Activated CD4-positive, alpha-beta T cell treated with anti-CD3 and anti-CD28 coated beads, Interleukin-2, amount 10 ng/mL, durations not matched to agents 7 days and 5 days (primary cell): ENCODE measurements around the gene CLSTN1. TPM values are rescaled to one million over a fixed set of nuclear protein-coding genes. Genes with fewer than 3 reads are reported as not detected.

Source experiments
- CTCF ChIA-PET: fragments of 350-600 bp; sonication (Branson Sonifier 250); formaldehyde crosslinking; loops from one replicate; lab custom pipeline; 2021; ENCODE audit warnings: antibody characterized with exemption; lab: Charles Lee
- POLR2A ChIA-PET: fragments of 350-600 bp; sonication (Branson Sonifier 250); formaldehyde crosslinking; loops from one replicate; lab custom pipeline; 2021; ENCODE audit warnings: antibody characterized with exemption; lab: Charles Lee
- DNase-seq: peaks from one replicate; pipeline ENCODE4 v3.0.0-alpha.2; 2020
- H3K27ac Mint-ChIP-seq: one replicate; pipeline ENCODE4 v1.8.0; 2021; ENCODE audit warnings: mild to moderate bottlenecking, moderate library complexity, mixed read lengths
- H3K27me3 Mint-ChIP-seq: one replicate; pipeline ENCODE4 v1.8.0; 2021; ENCODE audit warnings: mixed read lengths
- H3K36me3 Mint-ChIP-seq: one replicate; pipeline ENCODE4 v1.8.0; 2021; ENCODE audit warnings: low read depth, mixed read lengths
- H3K4me1 Mint-ChIP-seq: one replicate; pipeline ENCODE4 v1.8.0; 2021; ENCODE audit warnings: mixed read lengths
- H3K4me3 Mint-ChIP-seq: one replicate; pipeline ENCODE4 v1.8.0; 2021; ENCODE audit warnings: mild to moderate bottlenecking, moderate library complexity, mixed read lengths
- H3K9me3 Mint-ChIP-seq: one replicate; pipeline ENCODE4 v1.8.0; 2021; ENCODE audit warnings: mixed read lengths
- total RNA-seq, 2 experiments: library from RNA; stranded (reverse); gene quantifications; one replicate each; pipeline ENCODE4 v1.2.3, GENCODE V29; 2021

Gene CLSTN1
- total RNA-seq, 2 experiments from 2014 or later = 121 to 134 TPM

DNA sequence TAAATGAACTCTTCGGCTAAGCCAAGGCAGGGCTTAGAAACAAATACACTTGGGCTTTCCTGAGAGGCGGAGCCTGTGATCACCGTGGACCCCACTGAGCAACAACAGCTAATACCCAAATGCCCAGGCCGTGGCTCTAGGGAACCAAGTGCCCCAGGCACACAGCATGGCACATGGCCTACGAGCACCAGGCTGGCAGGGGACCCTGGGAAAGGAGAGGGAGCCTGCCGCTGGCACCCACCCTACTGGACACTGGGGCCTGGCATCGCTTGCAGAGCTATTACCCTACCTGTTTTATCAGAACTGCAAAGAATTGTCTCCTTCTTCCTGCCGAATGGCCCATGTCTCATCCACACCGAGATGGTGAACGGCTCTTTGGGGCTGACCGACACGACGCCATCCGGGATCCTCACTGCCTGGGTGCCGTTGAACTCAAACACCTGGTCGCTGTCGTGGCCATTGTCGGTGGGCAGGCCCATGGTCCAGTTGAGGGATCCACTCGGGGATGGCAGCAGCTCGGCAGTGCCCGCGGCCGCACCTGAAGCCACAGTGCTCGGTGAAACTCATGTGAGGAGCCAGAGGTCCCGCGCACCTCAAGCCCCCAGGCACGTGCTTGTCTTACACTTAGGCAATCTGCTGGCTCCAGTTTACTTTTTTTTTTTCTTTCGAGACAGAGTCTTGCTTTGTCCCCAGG, 79.5 kb downstream of the CLSTN1 start:
- DNase-seq = no peak
- Mint-ChIP-seq H3K27me3 (no peaks in the 10 kb centered on the region), H3K4me1 (no peaks in the 10 kb centered on the region), H3K36me3 (peaks cover 55% of the 10 kb centered on the region), H3K4me3 (no peak overlapping the region), H3K27ac (no peak overlapping the region), H3K9me3 (no peaks in the 10 kb centered on the region)
- ChIA-PET CTCF (interaction anchor here (0.9 to 1.4 kb wide), 3 partner anchors 14 to 117 kb away, joined by 3 to 5 read pairs (median 3); no protein-coding TSS in a partner anchor), POLR2A (interaction anchor here (0.6 kb wide), 1 partner anchor 102 kb away, joined by 3 read pairs; no protein-coding TSS in a partner anchor)

DNA sequence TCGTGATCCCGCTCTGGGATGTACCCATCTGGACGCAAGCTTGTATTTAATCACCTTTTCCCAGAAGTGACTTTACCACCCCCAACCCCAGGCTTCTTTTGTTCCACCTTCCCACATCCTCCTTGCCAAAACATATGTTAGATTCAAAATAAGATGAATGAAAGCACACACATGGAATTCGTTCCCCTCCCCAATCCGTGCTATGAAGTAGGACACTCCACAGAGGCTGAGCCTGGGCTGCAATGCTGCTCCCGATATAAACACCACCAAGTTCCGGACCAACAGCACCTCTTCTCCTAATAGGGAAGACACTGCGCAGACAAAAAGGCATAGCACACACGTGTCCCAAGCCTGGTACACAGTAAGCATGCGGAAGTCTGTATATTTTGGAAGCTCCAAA, 86.1 kb downstream of the CLSTN1 start:
- Mint-ChIP-seq H3K27ac (peak overlapping the region; percentile 63), H3K9me3 (no peaks in the 10 kb centered on the region), H3K4me1 (peaks cover 32% of the 10 kb centered on the region), H3K27me3 (no peaks in the 10 kb centered on the region), H3K36me3 (peaks cover 71% of the 10 kb centered on the region), H3K4me3 (no peak overlapping the region)
- ChIA-PET POLR2A (no interaction called here), CTCF (interaction anchor here (0.5 to 1.3 kb wide), 2 partner anchors 83 to 111 kb away, joined by 3 to 5 read pairs; no protein-coding TSS in a partner anchor)
- DNase-seq = no peak

DNA sequence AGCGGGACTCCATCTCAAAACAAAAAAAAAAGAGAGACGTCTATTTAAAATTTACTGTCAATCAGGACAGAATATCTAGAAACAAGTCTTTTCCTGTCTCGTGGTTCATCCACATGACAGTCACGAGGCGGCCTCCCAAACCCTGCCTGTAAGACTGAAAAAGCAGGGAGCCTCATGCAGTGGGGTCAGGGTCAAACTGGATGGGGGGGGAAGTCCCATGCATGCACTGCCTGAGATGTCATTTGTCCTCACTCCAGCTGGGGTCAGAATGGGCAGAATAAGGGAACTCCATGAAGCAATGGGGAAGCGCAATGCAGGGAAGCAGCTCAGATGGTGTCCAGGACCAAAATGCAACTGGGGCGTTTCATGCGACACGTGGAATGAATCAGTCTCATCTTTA, 86.7 kb downstream of the CLSTN1 start:
- Mint-ChIP-seq H3K4me1 (peaks cover 37% of the 10 kb centered on the region), H3K9me3 (no peaks in the 10 kb centered on the region), H3K4me3 (no peak overlapping the region), H3K27ac (peak overlapping the region; percentile 41), H3K36me3 (peaks cover 69% of the 10 kb centered on the region), H3K27me3 (no peaks in the 10 kb centered on the region)
- DNase-seq = no peak
- ChIA-PET POLR2A (no interaction called here), CTCF (interaction anchor here (1.3 kb wide), 1 partner anchor 84 kb away, joined by 3 read pairs; no protein-coding TSS in a partner anchor)

DNA sequence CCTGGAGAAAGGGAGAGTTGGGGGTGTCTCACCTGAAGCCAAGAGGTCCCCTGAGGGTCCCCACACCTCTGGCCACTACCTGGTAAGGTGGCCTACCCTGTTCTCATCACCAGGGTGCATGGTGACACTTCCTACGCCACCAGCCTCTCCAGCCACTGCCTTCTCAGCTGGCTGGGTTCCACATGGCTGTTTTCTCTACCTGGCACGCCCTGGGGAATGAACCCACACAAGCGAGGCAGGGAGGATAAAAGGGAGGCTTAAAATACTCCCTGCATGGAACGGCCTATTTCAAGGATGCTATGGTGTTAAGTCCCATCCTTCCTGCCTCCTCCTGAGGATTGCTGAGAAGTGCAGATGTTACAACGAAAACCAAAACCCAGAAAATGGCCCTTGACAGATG, 87.5 kb downstream of the CLSTN1 start:
- no peak overlapping the region for H3K4me3 Mint-ChIP-seq
- ChIA-PET CTCF (interaction anchor here (1.0 kb wide), 1 partner anchor 24 kb away, joined by 3 read pairs; no protein-coding TSS in a partner anchor), POLR2A (no interaction called here)
- DNase-seq = no peak
- peaks cover 69% of the 10 kb centered on the region for H3K36me3 Mint-ChIP-seq
- H3K27ac Mint-ChIP-seq = peak overlapping the region; percentile 66
- no peaks in the 10 kb centered on the region for H3K27me3 Mint-ChIP-seq
- H3K9me3 Mint-ChIP-seq = no peaks in the 10 kb centered on the region
- peaks cover 46% of the 10 kb centered on the region for H3K4me1 Mint-ChIP-seq

DNA sequence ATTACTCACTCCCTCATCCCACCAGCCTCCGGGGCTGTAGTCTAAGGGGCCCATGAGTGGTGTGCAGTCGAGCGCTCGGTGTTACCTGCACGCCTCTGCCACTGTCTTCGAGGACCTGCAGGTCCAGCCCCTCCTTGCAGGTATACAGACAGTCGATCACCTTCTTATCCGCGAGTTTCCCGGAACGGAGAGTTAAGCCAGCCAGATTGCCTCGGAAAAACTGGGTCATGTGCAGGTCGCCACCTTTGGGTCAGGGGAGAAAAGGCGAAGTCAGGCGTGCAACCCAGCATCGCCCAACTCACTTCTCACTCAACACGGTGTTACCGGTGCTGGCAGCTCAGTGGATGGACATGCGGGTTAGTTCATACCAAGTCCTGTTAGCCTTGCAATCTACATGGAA, 88.0 kb downstream of the CLSTN1 start:
- no peak overlapping the region for H3K4me3 Mint-ChIP-seq
- no peak overlapping the region for H3K27ac Mint-ChIP-seq
- H3K4me1 Mint-ChIP-seq = peaks cover 47% of the 10 kb centered on the region
- peaks cover 68% of the 10 kb centered on the region for H3K36me3 Mint-ChIP-seq
- H3K27me3 Mint-ChIP-seq = no peaks in the 10 kb centered on the region
- H3K9me3 Mint-ChIP-seq = no peaks in the 10 kb centered on the region
- POLR2A ChIA-PET = no interaction called here
- CTCF ChIA-PET = interaction anchor here (0.6 to 1.1 kb wide), 3 partner anchors 24 to 84 kb away, joined by 3 to 5 read pairs (median 3); no protein-coding TSS in a partner anchor
- DNase-seq = no peak

DNA sequence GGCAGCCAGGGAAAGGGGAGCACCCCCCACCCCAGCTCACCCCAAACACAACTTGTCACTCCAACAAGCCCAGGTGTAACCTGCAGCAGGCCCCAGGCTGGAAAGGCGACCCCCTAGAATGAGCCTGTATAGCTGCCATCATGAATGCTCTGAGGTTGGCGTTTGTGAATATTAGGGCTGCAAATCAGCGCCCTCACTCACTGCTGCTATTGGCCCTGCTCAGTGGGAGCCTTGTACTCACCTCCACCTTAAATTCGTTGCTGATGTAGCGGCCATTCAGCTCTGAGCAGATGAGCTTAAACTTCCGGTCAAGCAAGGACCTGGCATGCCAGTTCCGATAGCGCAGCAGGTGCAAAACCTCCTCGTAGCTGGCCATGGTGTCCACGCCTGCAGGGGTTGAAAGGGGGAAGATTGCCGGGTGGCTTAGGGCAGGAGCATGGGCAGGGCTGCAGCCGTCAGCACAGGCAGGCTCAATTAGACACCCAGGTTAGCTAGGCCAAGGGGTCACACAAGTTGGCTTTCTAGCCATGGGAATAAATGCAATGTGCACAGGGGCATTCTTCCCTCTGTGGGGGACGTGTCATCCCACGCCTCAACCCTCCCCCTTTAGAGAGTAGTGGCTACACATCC, 90.5 kb downstream of the CLSTN1 start:
- no peak for DNase-seq
- CTCF ChIA-PET = interaction anchor here (0.8 to 1.8 kb wide), 7 partner anchors 12 to 106 kb away, joined by 3 to 5 read pairs (median 3); no protein-coding TSS in a partner anchor
- no peaks in the 10 kb centered on the region for H3K27me3 Mint-ChIP-seq
- H3K36me3 Mint-ChIP-seq = peaks cover 76% of the 10 kb centered on the region
- H3K4me3 Mint-ChIP-seq = peak overlapping the region; percentile 1
- H3K9me3 Mint-ChIP-seq = no peaks in the 10 kb centered on the region
- H3K4me1 Mint-ChIP-seq = peaks cover 71% of the 10 kb centered on the region
- peak overlapping the region; percentile 83 for H3K27ac Mint-ChIP-seq
- POLR2A ChIA-PET = no interaction called here

DNA sequence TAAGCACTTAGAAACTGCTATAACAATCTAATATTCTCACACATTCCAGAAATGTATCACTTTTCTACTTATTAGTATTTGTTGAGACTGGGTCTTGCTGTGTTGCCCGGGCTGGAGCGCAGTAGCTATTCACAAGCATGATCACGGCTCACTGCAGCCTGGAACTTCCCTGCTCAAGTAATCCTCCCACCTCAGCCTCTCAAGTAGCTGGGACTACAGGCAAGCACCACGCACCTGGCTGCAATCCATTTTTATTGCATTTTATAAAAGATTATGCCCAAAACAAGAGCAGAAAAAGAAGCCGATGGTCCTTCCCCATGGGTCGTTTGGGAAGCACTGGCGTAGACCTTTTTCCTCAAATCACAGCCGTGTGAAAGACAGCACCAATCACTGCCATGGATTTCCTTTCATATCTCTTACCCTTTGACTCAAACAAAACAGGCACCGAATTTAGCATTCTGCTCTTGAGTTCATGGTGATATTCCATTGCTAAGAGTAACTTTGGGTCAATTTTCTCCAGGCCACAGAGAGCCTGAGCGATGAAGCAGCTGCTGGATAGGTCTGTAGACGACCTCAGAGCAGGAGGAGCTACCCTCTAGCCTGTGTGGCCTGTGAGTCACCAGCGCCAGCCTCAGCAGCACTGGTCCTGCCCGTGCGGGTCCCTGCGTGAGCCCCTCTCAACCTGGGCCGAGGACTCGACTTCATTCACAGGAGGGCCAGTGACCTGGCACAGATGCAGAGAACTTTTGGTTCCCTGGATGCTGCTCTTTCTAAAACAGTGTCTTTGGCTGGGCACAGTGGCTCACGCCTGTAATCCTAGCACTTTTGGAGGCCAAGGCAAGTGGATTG, 91.4 kb downstream of the CLSTN1 start:
- H3K27me3 Mint-ChIP-seq = no peaks in the 10 kb centered on the region
- ChIA-PET POLR2A (no interaction called here), CTCF (interaction anchor here (1.0 to 1.3 kb wide), 2 partner anchors 11 to 23 kb away, joined by 3 read pairs; no protein-coding TSS in a partner anchor)
- H3K4me3 Mint-ChIP-seq = no peak overlapping the region
- peak overlapping the region; percentile 84 for H3K27ac Mint-ChIP-seq
- peaks cover 71% of the 10 kb centered on the region for H3K4me1 Mint-ChIP-seq
- peaks cover 78% of the 10 kb centered on the region for H3K36me3 Mint-ChIP-seq
- no peaks in the 10 kb centered on the region for H3K9me3 Mint-ChIP-seq
- DNase-seq = no peak

DNA sequence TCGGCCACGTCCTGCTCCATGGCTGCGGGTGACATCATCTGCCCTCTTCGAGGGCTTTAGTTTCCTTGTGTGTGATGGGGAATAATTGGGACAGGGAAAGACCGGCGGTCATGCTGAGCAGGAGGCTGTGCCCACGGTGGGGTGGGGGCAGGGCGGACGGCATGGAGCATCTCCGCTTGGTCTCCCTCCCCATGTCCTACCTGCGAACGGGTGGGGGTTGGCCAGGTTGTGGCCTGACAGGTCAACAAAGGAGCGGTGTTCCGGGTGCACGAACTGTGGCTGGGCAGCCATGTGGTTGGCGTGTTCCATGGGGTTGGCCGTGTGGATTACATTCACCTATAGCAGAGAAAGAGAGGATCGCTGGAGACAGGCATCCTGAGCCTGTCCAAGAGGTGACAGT, 92.2 kb downstream of the CLSTN1 start:
- CTCF ChIA-PET = interaction anchor here (1.0 kb wide), 1 partner anchor 15 kb away, joined by 3 read pairs; no protein-coding TSS in a partner anchor
- Mint-ChIP-seq H3K4me1 (peaks cover 73% of the 10 kb centered on the region), H3K27me3 (no peaks in the 10 kb centered on the region), H3K27ac (peak overlapping the region; percentile 84), H3K36me3 (peaks cover 79% of the 10 kb centered on the region), H3K4me3 (no peak overlapping the region), H3K9me3 (no peaks in the 10 kb centered on the region)
- POLR2A ChIA-PET = no interaction called here
- DNase-seq = no peak

DNA sequence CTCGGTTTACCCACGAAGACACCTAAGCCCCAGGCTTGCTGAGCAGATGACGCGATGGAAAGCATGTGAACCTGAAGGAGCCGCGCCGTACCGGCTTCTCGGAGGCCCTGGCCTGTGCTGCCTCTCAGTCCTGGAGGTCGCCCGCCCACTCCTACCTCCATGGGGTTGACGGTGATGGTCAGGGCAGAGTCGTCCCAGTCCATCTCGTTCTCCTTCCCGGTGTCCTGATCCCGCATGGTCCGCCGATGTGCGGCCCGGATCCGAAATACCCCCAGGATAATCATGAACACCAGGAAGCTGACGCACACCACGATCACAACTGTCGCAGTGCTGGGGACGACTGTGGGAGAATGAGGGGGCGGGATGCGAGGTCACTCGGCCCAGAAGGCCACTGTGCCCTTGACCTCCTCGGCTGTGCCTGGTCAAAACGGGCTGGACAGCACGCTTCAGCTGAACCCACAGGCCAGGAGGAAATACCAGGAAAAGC, 92.7 kb downstream of the CLSTN1 start:
- peaks cover 75% of the 10 kb centered on the region for H3K4me1 Mint-ChIP-seq
- H3K4me3 Mint-ChIP-seq = no peak overlapping the region
- H3K27me3 Mint-ChIP-seq = no peaks in the 10 kb centered on the region
- H3K27ac Mint-ChIP-seq = peak overlapping the region; percentile 84
- DNase-seq = no peak
- POLR2A ChIA-PET = no interaction called here
- H3K9me3 Mint-ChIP-seq = no peaks in the 10 kb centered on the region
- H3K36me3 Mint-ChIP-seq = peaks cover 82% of the 10 kb centered on the region
- CTCF ChIA-PET = interaction anchor here (1.0 to 1.1 kb wide), 2 partner anchors 14 kb away, joined by 3 to 5 read pairs; no protein-coding TSS in a partner anchor

DNA sequence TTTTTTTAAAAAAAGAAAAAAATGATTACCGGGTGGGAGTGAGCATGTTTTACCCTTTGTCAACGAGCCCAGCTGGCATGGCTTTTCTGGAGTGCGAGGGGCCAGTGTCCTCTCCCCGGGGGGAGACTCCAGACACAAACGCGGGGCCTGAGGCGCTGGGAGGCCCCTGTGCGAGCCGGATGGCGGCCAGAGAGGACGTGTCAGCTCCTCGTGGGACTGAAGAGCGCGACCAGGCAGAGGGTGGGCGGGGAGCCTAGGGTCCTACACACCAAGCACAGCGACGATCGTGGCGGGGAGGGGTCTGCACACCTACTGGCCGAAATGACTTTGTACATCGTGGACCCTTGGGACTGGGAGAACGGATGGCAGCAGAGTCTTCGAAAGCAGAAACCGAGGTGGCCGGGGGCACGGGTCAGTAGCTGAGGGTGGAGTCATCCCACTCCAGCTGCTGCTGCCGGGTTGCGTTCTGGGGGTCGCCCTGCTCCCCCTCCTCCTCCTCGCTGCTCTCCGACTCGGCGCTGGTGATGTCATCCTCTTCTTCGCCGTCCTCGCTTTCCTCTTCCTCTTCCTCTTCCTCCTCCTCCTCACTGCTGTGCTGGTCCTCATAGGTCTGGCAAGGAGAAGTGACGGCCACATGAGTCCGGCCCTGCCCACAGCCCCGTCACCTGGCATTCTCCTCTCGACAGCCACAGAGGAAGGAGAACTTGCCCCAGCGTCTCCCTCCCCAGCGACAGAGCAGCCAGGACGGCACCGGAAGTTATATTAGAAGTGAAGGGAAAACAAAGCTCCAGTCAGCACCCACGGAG, 93.5 kb downstream of the CLSTN1 start:
- POLR2A ChIA-PET = interaction anchor here (0.6 kb wide), 1 partner anchor 49 kb away, joined by 3 read pairs; no protein-coding TSS in a partner anchor
- Mint-ChIP-seq H3K9me3 (no peaks in the 10 kb centered on the region), H3K27ac (peak overlapping the region; percentile 84), H3K4me1 (peaks cover 74% of the 10 kb centered on the region), H3K36me3 (peaks cover 75% of the 10 kb centered on the region), H3K27me3 (no peaks in the 10 kb centered on the region), H3K4me3 (peak overlapping the region; percentile 40)
- CTCF ChIA-PET = interaction anchor here (0.6 to 1.5 kb wide), 4 partner anchors 10 to 54 kb away, joined by 3 to 7 read pairs (median 4); no protein-coding TSS in a partner anchor
- DNase-seq = no peak

DNA sequence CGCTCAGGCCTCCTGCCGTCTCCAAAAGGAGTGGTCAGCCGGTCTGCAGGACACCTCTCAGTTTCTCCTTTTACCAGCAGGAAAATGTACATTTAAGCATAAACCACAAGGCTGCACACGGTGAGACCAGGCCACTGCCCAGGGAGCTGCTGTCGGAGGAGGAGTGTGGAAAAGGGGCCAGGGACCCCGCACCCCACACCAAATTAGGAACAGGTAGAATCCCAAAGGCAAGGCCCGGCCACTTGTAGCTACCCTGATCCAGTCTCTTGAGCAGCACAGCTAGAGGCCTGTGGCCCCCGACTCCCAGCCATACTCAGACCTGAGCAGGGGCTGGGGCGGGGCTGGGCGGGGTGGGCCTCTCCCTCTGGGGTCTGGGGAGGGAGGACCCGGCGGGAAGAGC, 94.2 kb downstream of the CLSTN1 start:
- peak overlapping the region; percentile 96 for H3K27ac Mint-ChIP-seq
- H3K4me1 Mint-ChIP-seq = peaks cover 82% of the 10 kb centered on the region
- H3K36me3 Mint-ChIP-seq = peaks cover 74% of the 10 kb centered on the region
- POLR2A ChIA-PET = no interaction called here
- no peaks in the 10 kb centered on the region for H3K9me3 Mint-ChIP-seq
- CTCF ChIA-PET = interaction anchor here (0.6 to 1.5 kb wide), 4 partner anchors 9 to 139 kb away, joined by 3 to 7 read pairs (median 3); no protein-coding TSS in a partner anchor
- no peak for DNase-seq
- no peaks in the 10 kb centered on the region for H3K27me3 Mint-ChIP-seq
- H3K4me3 Mint-ChIP-seq = peak overlapping the region; percentile 53
